SJCRH30 (cell line): ENCODE results near the gene BMP2K. TPM values are rescaled to one million over a fixed set of nuclear protein-coding genes. Genes with fewer than 3 reads are reported as not detected.

Source experiments
- DNase-seq, 2 experiments: peaks; one replicate each; pipeline ENCODE4 v3.0.0-alpha.2; 2015 to 2020
- H3K27ac ChIP-seq: fragments of 250-450 bp; sonication (Bioruptor Pico); 2 replicates; pipeline ENCODE4 v1.5.1; 2020; ENCODE audit warnings: mild to moderate bottlenecking, moderate library complexity
- H3K27me3 ChIP-seq: fragments of 250-450 bp; sonication (Bioruptor Pico); 2 replicates; pipeline ENCODE4 v1.5.1; 2020; ENCODE audit warnings: mild to moderate bottlenecking, moderate library complexity
- H3K36me3 ChIP-seq: fragments of 250-450 bp; sonication (Bioruptor Pico); 2 replicates; pipeline ENCODE4 v1.5.1; 2020; ENCODE audit warnings: mild to moderate bottlenecking, moderate library complexity
- H3K4me1 ChIP-seq: fragments of 250-450 bp; sonication (Bioruptor Pico); 2 replicates; pipeline ENCODE4 v1.5.1; 2020; ENCODE audit warnings: mild to moderate bottlenecking, moderate library complexity
- H3K4me3 ChIP-seq: fragments of 250-450 bp; sonication (Bioruptor Pico); 2 replicates; pipeline ENCODE4 v1.5.1; 2020; ENCODE audit warnings: mild to moderate bottlenecking, moderate library complexity
- H3K9me3 ChIP-seq: fragments of 250-450 bp; sonication (Bioruptor Pico); replicated peaks from 2 replicates; pipeline ENCODE4 v1.5.1; 2020; ENCODE audit warnings: mild to moderate bottlenecking, moderate library complexity
- total RNA-seq: library from RNA; depleted of rRNA; stranded (reverse); fragments of >200 nt; shearing (Covaris generic); gene quantifications from 2 replicates; pipeline ENCODE4 v1.2.3, GENCODE V29; 2014

The BMP2K gene
- total RNA-seq, 1 experiment from 2014 or later, result 56.1 TPM

DNA sequence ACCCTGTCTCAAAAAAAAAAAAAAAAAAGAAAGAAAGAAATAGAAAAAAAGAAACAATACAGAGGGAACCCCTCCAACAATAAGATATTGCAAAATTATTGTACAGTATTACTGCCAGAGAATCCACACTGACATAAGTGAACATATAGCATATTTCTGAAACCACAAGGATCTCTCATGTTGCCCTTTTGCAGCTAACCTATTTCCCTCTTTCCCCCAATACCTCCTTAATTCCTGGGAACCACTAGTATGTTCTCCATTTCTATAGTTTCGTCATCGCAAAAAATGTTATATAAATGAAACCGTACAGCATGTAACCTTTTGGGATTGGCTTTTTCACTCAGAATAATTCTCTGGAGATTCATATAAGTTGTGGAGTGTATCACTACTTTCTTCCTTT lies 20.0 kb upstream of the BMP2K start:
- H3K27me3 ChIP-seq, result no peaks in the 10 kb centered on the region
- no peak for DNase-seq
- no peak overlapping the region for H3K27ac ChIP-seq
- no peaks in the 10 kb centered on the region for H3K36me3 ChIP-seq
- no peak overlapping the region for H3K4me3 ChIP-seq
- H3K4me1 ChIP-seq, result no peaks in the 10 kb centered on the region
- no peaks in the 10 kb centered on the region for H3K9me3 ChIP-seq

DNA sequence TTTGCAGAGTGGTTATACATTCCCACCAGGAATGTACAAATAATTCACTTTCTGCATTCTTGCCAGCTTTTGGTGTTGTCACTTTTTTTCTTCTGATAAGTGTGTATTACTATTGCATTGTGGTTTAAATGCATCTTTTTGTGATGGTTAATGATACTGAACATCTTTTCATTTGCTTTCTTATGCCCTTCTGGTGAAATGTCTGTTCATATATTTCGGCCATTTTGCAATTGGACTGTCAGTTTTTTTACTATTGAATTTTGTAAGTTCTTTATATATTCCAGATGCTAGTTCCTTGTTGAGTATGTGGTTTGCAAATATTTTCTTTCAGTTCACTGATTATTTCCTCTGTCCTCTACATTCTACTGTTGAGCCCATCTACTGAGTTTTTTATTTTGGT lies 19.4 kb upstream of the BMP2K start:
- DNase-seq, result no peak
- H3K9me3 ChIP-seq, result no peaks in the 10 kb centered on the region
- no peak overlapping the region for H3K4me3 ChIP-seq
- no peaks in the 10 kb centered on the region for H3K36me3 ChIP-seq
- no peaks in the 10 kb centered on the region for H3K4me1 ChIP-seq
- no peak overlapping the region for H3K27ac ChIP-seq
- no peaks in the 10 kb centered on the region for H3K27me3 ChIP-seq

DNA sequence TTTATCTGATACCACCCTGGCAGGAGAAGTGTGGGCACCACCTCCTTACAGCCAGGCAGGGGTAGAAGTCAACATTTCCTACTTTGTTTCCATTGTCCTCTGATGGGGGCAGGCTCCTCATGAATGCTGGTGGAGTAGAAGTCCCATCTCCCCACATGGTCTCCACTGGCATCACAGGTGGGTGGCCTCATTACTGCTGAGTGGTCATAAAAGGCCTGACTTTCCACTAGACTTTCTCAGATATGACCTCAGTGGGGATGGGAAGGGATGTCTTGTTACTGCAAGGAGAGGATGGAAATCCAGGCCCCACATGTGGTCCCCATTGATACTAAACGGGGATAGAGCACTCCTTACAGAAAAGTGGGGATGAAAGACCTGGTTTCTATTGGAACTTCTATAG lies 18.6 kb upstream of the BMP2K start:
- Histone ChIP-seq H3K4me1 (no peaks in the 10 kb centered on the region), H3K36me3 (no peaks in the 10 kb centered on the region), H3K9me3 (no peaks in the 10 kb centered on the region), H3K4me3 (no peak overlapping the region), H3K27me3 (no peaks in the 10 kb centered on the region), H3K27ac (no peak overlapping the region)
- DNase-seq, result no peak

DNA sequence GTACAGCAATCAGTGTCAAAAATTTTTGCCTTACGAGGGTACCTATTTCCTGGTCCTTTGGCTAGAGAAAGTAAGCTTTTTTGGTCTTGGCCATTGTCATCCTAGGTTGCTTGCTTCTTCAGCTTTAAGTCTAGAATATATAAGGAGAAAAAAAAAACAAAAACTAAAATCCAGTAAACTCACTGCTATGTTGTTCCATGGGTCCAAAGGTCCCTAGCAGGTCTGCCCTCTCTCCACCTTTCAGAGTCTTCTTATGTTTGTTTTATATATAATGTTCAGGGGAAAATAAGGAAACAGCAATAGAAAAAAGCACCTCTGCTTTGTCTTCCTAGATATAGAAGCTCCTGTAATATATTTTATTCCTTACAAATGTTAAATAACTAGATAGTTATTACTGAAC lies 18.1 kb upstream of the BMP2K start:
- Histone ChIP-seq H3K4me3 (no peak overlapping the region), H3K27ac (no peak overlapping the region), H3K36me3 (no peaks in the 10 kb centered on the region), H3K9me3 (no peaks in the 10 kb centered on the region), H3K27me3 (no peaks in the 10 kb centered on the region), H3K4me1 (no peaks in the 10 kb centered on the region)
- no peak for DNase-seq

DNA sequence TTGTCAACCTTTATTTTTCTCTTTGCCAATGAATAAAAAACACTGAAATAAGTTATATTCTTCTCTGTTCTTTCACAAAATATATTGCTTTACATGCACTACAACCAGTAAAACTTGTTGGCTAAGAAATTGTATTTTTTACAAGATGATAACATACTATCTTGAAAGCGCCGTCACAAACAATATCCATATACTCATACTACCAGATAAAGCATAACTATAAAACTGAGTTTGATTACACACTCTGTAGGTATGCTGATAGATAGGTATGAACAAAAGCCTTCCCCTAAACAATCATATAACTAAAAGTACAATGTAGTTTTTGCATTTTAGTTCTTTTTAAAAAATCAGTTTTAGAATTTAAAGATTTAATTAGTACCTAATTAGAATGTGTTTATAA lies 13.6 kb upstream of the BMP2K start:
- no peaks in the 10 kb centered on the region; the same call in 1 of the 2 replicates for H3K27me3 ChIP-seq
- H3K4me1 ChIP-seq, result no peaks in the 10 kb centered on the region
- no peaks in the 10 kb centered on the region for H3K9me3 ChIP-seq
- no peaks in the 10 kb centered on the region for H3K36me3 ChIP-seq
- no peak for DNase-seq
- H3K4me3 ChIP-seq, result no peak overlapping the region
- H3K27ac ChIP-seq, result no peak overlapping the region

DNA sequence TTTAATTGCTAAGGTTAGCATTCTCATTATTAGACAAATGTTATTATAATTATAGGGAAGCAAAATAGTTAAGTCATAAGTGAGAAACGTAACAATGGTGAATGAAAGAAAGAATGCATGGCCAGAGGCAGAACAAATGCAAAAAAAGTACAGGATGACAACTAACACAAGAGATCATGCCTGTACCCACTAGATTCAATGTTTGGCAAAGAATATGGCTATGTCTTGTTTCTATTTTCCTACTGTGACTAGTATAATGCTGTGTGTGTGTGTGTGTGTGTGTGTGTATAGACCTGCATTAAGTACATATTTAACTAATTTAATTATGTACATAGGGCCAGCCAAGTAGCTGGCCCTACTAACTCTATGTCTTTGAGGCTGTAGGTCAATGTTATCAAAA lies 12.9 kb upstream of the BMP2K start:
- DNase-seq, result no peak
- Histone ChIP-seq H3K4me1 (no peaks in the 10 kb centered on the region), H3K36me3 (no peaks in the 10 kb centered on the region), H3K9me3 (no peaks in the 10 kb centered on the region), H3K4me3 (no peak overlapping the region), H3K27ac (no peak overlapping the region), H3K27me3 (no peaks in the 10 kb centered on the region; the same call in 1 of the 2 replicates)

DNA sequence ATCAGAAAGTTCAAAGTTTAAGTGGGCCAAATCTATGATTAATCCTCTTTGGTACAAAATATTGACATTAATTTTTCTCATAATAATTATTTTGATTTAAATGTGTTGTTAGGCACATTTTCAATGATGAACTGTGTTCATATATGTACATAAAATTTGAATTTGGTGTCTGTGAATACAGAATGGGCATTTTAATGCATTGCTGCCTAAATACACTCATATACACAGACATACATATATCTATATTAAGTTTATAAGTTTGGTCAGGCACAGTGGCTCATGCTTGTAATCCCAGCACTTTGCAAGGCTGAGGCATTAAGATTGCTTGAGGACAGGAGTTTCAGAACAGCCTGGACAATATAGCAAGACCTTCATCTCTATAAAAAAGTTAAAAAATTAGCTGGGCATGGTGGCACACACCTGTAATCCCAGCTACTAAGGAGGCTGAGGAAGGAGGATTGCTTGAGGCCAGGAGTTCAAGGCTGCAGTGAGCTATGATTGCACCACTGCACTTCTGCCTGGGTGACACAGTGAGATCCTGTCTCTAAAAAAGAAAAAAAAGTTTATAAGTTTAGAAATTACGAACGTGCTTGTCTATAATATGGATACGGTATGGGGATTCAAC lies 12.3 kb upstream of the BMP2K start:
- no peaks in the 10 kb centered on the region; the same call in 1 of the 2 replicates for H3K27me3 ChIP-seq
- H3K4me3 ChIP-seq, result no peak overlapping the region
- H3K4me1 ChIP-seq, result no peaks in the 10 kb centered on the region
- DNase-seq, result no peak
- H3K36me3 ChIP-seq, result no peaks in the 10 kb centered on the region
- no peaks in the 10 kb centered on the region for H3K9me3 ChIP-seq
- no peak overlapping the region for H3K27ac ChIP-seq

DNA sequence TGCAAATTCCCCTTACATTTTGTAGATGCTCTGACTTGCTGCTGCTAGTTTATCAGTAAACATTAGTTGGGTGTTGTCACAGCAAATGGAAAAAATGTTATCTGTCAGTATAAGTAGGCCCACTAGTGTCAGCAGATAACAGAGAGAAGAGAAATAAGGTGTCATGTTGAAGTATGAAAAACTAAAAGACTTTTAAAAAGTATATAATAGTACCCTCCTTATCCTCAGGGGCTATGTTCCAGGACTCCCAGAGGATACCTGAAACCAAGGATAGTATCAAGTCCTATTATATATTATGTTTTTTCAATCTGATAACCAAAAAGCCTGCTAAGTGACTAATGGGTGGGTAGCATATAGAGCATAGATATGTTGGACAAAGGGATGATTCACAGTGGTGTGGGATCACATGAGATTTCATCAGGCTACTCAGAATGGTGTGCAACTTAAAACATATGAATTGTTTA lies 11.6 kb upstream of the BMP2K start:
- Histone ChIP-seq H3K4me1 (no peaks in the 10 kb centered on the region), H3K36me3 (no peaks in the 10 kb centered on the region), H3K9me3 (no peaks in the 10 kb centered on the region), H3K27me3 (no peaks in the 10 kb centered on the region; the same call in 1 of the 2 replicates), H3K27ac (no peak overlapping the region), H3K4me3 (no peak overlapping the region)
- DNase-seq, result no peak

DNA sequence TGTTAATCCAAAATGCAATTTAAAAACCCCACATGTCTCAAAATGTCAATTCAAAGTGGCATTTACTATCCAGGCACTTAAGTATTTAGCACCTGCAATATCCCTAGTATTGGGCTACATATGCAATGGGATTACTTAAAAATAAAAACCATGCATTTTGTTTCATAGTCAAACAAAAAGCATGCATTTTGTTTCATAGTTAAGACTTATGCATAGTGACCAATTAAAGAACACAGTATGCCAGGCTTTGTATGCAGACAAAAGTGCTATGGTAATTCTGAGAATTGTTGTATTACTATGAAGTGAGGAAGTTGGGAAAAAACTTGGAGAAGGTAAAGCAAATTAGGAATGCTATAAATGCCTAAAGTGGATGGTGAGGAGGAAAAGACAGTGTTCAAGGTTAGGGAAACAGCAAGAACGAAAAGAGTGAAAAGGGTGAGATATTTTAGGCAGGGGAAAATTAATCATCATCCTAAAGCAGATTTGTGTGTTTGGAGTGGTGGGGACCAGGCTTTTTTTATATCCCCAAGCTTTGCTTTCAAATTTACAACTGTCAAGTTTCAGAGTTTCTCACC lies 10.6 kb upstream of the BMP2K start:
- Histone ChIP-seq H3K9me3 (no peaks in the 10 kb centered on the region), H3K36me3 (no peaks in the 10 kb centered on the region), H3K27ac (no peak overlapping the region), H3K4me1 (no peaks in the 10 kb centered on the region), H3K4me3 (no peak overlapping the region), H3K27me3 (no peaks in the 10 kb centered on the region; the same call in 1 of the 2 replicates)
- no peak for DNase-seq

DNA sequence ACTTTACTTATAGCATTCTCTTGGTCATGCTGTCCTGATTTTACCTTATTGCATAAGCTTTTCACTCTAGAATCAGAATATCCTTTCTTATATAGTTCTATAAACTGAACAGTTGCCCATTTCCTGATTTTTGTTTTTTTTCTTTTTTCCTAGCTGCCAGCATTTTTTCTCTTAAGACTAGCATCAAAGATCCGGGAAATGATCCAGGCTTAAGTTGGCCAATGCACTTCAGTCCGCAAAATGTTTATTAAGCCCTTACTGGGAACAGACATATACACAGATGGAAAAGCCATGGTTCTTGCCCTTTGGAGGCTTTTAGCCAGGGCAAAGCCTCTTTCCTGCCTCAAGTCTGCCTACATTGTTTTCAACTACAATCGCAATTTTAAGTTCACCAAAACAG lies 10.1 kb upstream of the BMP2K start:
- DNase-seq, result no peak
- H3K4me3 ChIP-seq, result no peak overlapping the region
- no peaks in the 10 kb centered on the region; the same call in 1 of the 2 replicates for H3K27me3 ChIP-seq
- no peaks in the 10 kb centered on the region for H3K4me1 ChIP-seq
- no peak overlapping the region for H3K27ac ChIP-seq
- no peaks in the 10 kb centered on the region for H3K36me3 ChIP-seq
- no peaks in the 10 kb centered on the region for H3K9me3 ChIP-seq

DNA sequence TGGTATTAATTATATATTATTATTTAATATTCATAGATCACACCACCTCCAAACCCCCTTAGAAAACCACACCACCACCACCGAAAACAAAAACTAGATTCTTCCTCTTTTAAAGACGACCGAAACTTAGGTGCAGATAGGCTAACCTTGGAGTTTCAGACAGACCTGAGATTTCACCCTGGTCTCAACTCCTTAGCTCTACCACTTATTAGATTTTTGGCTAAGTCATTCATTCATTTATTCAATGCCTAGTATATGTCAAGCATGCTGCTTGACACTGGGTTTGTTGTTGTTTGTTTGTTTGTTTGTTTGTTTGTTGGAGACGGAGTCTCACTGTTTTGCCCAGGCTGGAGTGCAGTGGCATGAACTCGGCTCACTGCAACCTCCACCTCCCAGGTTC lies 9.5 kb upstream of the BMP2K start:
- no peak overlapping the region for H3K27ac ChIP-seq
- H3K9me3 ChIP-seq, result no peaks in the 10 kb centered on the region
- no peak overlapping the region for H3K4me3 ChIP-seq
- DNase-seq, result no peak
- H3K36me3 ChIP-seq, result no peaks in the 10 kb centered on the region
- H3K27me3 ChIP-seq, result no peaks in the 10 kb centered on the region; the same call in 1 of the 2 replicates
- no peaks in the 10 kb centered on the region for H3K4me1 ChIP-seq

DNA sequence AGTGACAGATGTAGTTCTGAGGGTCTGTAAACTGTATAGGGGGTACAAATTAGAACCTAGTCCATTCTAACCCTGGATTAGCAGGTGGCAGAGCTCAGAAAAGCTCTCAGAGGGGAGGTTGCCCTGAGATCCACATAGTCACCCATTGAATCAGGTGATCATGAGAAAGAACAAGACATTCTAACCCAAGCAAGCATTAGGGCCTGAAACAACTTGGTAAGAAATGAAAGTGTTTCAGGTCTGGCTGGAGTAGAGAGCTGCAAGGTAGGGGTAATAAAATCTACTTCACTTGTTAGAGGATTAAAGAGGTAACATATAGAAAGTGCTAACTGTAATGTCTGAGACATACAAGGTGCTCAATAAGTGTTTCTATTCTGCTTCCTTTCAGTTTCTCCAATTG lies 8.8 kb upstream of the BMP2K start:
- DNase-seq, result no peak
- Histone ChIP-seq H3K27ac (no peak overlapping the region), H3K4me1 (no peaks in the 10 kb centered on the region), H3K27me3 (no peaks in the 10 kb centered on the region; the same call in 1 of the 2 replicates), H3K36me3 (no peaks in the 10 kb centered on the region), H3K4me3 (no peak overlapping the region), H3K9me3 (no peaks in the 10 kb centered on the region)

DNA sequence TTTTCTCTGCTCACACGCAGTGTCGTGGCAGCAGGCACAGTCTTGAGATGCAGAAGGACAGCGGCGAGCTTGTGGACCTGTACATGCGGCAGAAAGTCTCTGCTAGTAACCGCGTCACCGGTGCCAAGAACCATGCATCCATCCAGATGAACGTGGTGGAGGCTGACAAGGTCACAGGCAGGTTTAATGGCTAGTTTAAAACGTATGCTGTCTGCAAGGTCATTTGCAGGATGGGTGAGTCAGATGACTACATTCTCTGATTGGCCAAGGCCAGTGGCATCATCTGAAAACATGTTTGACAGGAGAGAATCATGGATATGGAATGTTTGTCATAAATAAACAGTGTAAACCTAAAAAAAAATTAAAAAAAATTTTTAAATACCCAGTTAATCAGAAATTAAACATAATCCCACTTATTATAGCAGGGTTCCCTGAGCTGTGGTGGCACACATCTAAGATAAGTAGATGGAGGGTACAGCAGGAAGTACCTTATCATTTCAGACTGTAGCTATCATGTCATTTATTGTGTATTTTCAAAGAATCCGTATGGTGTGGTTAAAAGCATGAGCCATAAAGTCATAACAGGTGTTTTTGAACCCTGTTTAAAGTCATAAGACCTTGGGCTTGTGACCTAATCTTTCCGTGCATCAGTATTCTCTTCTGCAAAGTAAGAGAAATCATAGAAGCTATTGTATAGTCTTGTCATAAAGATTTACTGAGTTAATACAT lies 7.5 kb upstream of the BMP2K start:
- Histone ChIP-seq H3K4me1 (no peaks in the 10 kb centered on the region), H3K4me3 (no peak overlapping the region), H3K36me3 (no peaks in the 10 kb centered on the region), H3K27me3 (no peaks in the 10 kb centered on the region; the same call in 1 of the 2 replicates), H3K27ac (no peak overlapping the region), H3K9me3 (no peaks in the 10 kb centered on the region)
- DNase-seq, result no peak

DNA sequence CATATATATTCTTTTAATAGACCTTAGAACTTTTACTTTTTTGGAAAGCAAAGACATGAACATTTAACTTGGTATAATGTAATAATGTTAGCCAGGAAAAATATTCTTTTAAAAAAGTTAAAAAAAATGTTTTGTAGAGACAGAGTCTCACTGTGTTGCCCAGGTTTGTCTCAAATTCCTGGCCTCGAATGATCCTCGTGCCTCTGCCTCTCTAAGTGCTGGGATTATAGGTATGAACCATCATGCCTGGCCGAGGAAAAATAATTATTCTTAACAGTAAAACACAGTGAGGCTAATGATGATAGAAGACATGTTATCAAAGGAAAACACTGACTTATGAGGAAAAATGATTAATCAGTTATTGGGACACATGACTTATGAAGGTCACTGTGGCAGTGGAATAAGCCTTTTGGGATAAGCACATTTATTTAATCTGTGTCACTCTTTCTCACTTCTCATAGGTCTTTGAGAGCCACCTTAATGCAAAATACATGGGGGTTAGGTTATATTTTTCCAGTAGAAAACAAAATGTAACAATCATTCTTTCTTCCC lies 6.0 kb upstream of the BMP2K start:
- no peaks in the 10 kb centered on the region for H3K36me3 ChIP-seq
- H3K27ac ChIP-seq, result no peak overlapping the region
- no peak for DNase-seq
- H3K27me3 ChIP-seq, result no peaks in the 10 kb centered on the region; the same call in 1 of the 2 replicates
- H3K4me1 ChIP-seq, result peaks cover 6% of the 10 kb centered on the region
- H3K9me3 ChIP-seq, result no peaks in the 10 kb centered on the region
- no peak overlapping the region for H3K4me3 ChIP-seq

DNA sequence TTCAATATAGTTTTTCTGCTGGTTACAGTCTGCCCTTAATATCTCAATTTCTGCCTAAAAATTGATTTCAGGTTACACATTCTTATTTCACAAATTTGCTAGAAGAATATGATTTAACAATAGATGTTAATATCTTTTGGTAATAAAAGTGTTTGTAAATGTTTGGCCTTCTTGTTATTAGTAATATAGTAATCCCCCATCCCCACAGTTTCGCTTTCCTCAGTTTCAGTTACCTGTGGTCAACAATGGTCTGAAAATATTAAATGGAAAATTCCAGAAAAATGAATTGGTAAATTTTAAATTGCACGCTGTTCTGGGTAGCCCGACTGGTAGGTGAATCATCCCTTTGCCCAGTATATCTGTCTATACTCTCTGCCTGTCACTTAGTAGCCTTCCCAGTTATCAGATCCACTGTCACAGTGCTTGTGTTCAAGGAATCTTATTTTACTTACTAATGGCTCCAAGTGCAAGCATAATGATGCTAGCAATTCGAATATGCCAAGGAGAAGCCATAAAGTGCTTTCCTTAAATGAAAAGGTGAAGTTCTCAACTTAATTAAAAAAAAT lies 3.5 kb upstream of the BMP2K start:
- Histone ChIP-seq H3K27ac (no peak overlapping the region), H3K27me3 (no peaks in the 10 kb centered on the region), H3K4me3 (no peak overlapping the region), H3K4me1 (peaks cover 6% of the 10 kb centered on the region), H3K36me3 (no peaks in the 10 kb centered on the region), H3K9me3 (no peaks in the 10 kb centered on the region)
- no peak for DNase-seq
